RWPE2 (cell line): ENCODE results near the gene TCF3.

Experiments
- ATAC-seq: fragments of 200-7000 bp; cut with Tn5 transposase; 3 replicates; pipeline ENCODE4 v1.9.1; 2021; ENCODE audit warnings: low read depth
- DNase-seq: peaks from one replicate; pipeline ENCODE4 v3.0.0-alpha.2; 2020; ENCODE audit warnings: low spot score
- H3K27ac ChIP-seq: fragments of 450-650 bp; 2 replicates; pipeline ENCODE4 v1.5.1; 2017; ENCODE audit warnings: mild to moderate bottlenecking; ENCODE audit not compliant: poor library complexity, severe bottlenecking
- H3K27me3 ChIP-seq: fragments of 250-450 bp; sonication (Bioruptor Pico); 2 replicates; pipeline ENCODE4 v1.5.1; 2021; ENCODE audit warnings: mild to moderate bottlenecking, moderate library complexity; ENCODE audit not compliant: insufficient read depth, poor library complexity, severe bottlenecking
- H3K36me3 ChIP-seq: fragments of 250-450 bp; sonication (Bioruptor Pico); 2 replicates; pipeline ENCODE4 v1.5.1; 2020; ENCODE audit warnings: low read depth, mild to moderate bottlenecking, moderate library complexity
- H3K4me1 ChIP-seq: fragments of 250-450 bp; sonication (Bioruptor Pico); 2 replicates; pipeline ENCODE4 v1.5.1; 2021; ENCODE audit warnings: mild to moderate bottlenecking, moderate library complexity; ENCODE audit not compliant: insufficient read depth, poor library complexity, severe bottlenecking
- H3K4me3 ChIP-seq: fragments of 250-450 bp; sonication (Bioruptor Pico); 2 replicates; pipeline ENCODE4 v1.5.1; 2021; ENCODE audit warnings: mild to moderate bottlenecking, moderate library complexity; ENCODE audit not compliant: severe bottlenecking
- H3K9me3 ChIP-seq: fragments of 250-450 bp; sonication (Bioruptor Pico); 2 replicates; pipeline ENCODE4 v1.5.1; 2021; ENCODE audit warnings: mild to moderate bottlenecking, moderate library complexity; ENCODE audit not compliant: severe bottlenecking
- TF ChIP-seq, protein P1 (sequence below): fragments of 450-650 bp; IDR thresholded peaks from one replicate; pipeline ENCODE4 v1.5.1; 2017; ENCODE audit warnings: mild to moderate bottlenecking, moderate library complexity; ENCODE audit not compliant: poor library complexity, severe bottlenecking

Gene TCF3

GRCh38 chr19:1567116-1567847, 85.1 kb downstream of the TCF3 start:
- ATAC-seq: peak; percentile 38; the same call in 1 of the 3 replicates
- Histone ChIP-seq H3K27ac (peak overlapping the region; percentile 57), H3K9me3 (no peaks in the 10 kb centered on the region), H3K4me1 (no peaks in the 10 kb centered on the region), H3K4me3 (peak overlapping the region; percentile 97), H3K27me3 (no peaks in the 10 kb centered on the region), H3K36me3 (0 out of 2 replicates have a peak, but pooled peaks cover 5% of the 10 kb centered on the region)
- DNase-seq: no peak
- TF ChIP-seq, protein P1, sequence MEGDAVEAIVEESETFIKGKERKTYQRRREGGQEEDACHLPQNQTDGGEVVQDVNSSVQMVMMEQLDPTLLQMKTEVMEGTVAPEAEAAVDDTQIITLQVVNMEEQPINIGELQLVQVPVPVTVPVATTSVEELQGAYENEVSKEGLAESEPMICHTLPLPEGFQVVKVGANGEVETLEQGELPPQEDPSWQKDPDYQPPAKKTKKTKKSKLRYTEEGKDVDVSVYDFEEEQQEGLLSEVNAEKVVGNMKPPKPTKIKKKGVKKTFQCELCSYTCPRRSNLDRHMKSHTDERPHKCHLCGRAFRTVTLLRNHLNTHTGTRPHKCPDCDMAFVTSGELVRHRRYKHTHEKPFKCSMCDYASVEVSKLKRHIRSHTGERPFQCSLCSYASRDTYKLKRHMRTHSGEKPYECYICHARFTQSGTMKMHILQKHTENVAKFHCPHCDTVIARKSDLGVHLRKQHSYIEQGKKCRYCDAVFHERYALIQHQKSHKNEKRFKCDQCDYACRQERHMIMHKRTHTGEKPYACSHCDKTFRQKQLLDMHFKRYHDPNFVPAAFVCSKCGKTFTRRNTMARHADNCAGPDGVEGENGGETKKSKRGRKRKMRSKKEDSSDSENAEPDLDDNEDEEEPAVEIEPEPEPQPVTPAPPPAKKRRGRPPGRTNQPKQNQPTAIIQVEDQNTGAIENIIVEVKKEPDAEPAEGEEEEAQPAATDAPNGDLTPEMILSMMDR: no peak

GRCh38 chr19:1566392-1567115, 85.9 kb downstream of the TCF3 start:
- peak overlapping the region; percentile 57 for H3K27ac ChIP-seq
- TF ChIP-seq, protein P1: no peak
- no peaks in the 10 kb centered on the region for H3K27me3 ChIP-seq
- H3K4me3 ChIP-seq: peak overlapping the region; percentile 97
- no peaks in the 10 kb centered on the region for H3K9me3 ChIP-seq
- peak; percentile 89 for ATAC-seq
- no peaks in the 10 kb centered on the region for H3K4me1 ChIP-seq
- no peak for DNase-seq
- H3K36me3 ChIP-seq: 0 out of 2 replicates have a peak, but pooled peaks cover 5% of the 10 kb centered on the region

GRCh38 chr19:1563251-1563650, 89.2 kb downstream of the TCF3 start:
- Histone ChIP-seq H3K27ac (no peak overlapping the region), H3K36me3 (0 out of 2 replicates have a peak, but pooled peaks cover 5% of the 10 kb centered on the region), H3K27me3 (no peaks in the 10 kb centered on the region), H3K4me3 (no peak overlapping the region), H3K4me1 (no peaks in the 10 kb centered on the region), H3K9me3 (no peaks in the 10 kb centered on the region)
- ATAC-seq (no peak), DNase-seq (no peak)
- TF ChIP-seq, protein P1: no peak

- H3K4me3 ChIP-seq: no peak overlapping the region
- no peak for DNase-seq
- no peaks in the 10 kb centered on the region for H3K9me3 ChIP-seq
- H3K27me3 ChIP-seq: no peaks in the 10 kb centered on the region
- no peak overlapping the region for H3K27ac ChIP-seq
- no peaks in the 10 kb centered on the region for H3K4me1 ChIP-seq
- 0 out of 2 replicates have a peak, but pooled peaks cover 5% of the 10 kb centered on the region for H3K36me3 ChIP-seq
- no peak for ATAC-seq
- TF ChIP-seq, protein P1: no peak
Measured at GRCh38 chr19:1561236-1561842, 91.1 kb downstream of the TCF3 start.
